ENCODE measurements around the gene ZC3H4. TPM values are rescaled to one million over a fixed set of nuclear protein-coding genes. Genes with fewer than 3 reads are reported as not detected.

ZC3H4 gene
- total and polyA plus RNA-seq, 9 of the 15 experiments (the other 6 are each of a cell fraction or from before 2014, with no cell fraction given), result 2.2 to 75.6 (median 18.3) TPM

GRCh38 chr19:47130589-47131227, 17.1 kb upstream of the ZC3H4 start, which contains the start of gene SAE1 (continued):
- TF ChIP-seq BRF2 (IDR thresholded peaks at IDR 0.05; ENCODE audit: borderline replicate concordance, insufficient read depth, insufficient read length) (no peak), CBX8 (IDR thresholded peaks at IDR 0.05; ENCODE audit: borderline replicate concordance, extremely low read depth, low read depth, low read length, poor library complexity, severe bottlenecking) (no peak), ZBTB26 (CRISPR knock-in tag; IDR thresholded peaks at IDR 0.05) (no peak), DPF2 (IDR thresholded peaks at IDR 0.05) (peak; percentile 50; the same call in 1 of the 2 replicates), BRD9 (IDR thresholded peaks at IDR 0.05; ENCODE audit: low read depth, partially characterized antibody) (no peak), ZNF766 (CRISPR knock-in tag; conservative IDR thresholded peaks at IDR 0.05) (peak; percentile 68; the same call in 1 of the 2 replicates), BHLHE40 (IDR thresholded peaks at IDR 0.05; ENCODE audit: low read length) (peak; percentile 100), HOXB6 (CRISPR knock-in tag; IDR thresholded peaks at IDR 0.05; ENCODE audit: borderline replicate concordance) (no peak), ZMIZ1 (IDR thresholded peaks at IDR 0.05; ENCODE audit: low read depth in 2 of 2, low read length in 2 of 2) (peak in 1 of 2 experiments; percentile 36; a peak in 1 of 4 replicates), NR2F6 (CRISPR knock-in tag; IDR thresholded peaks at IDR 0.05) (no peak), MED1 (CRISPR knock-in tag; IDR thresholded peaks at IDR 0.05; ENCODE audit: borderline replicate concordance) (no peak), POLR3G (IDR thresholded peaks at IDR 0.05; ENCODE audit: extremely low read depth, insufficient read length, insufficient replicate concordance) (no peak), KHSRP (IDR thresholded peaks at IDR 0.05) (no peak), TOE1 (IDR thresholded peaks at IDR 0.05; ENCODE audit: borderline replicate concordance) (peak; percentile 100), TOE1 (CRISPR knock-in tag; IDR thresholded peaks at IDR 0.05; ENCODE audit: borderline replicate concordance, low read depth) (0 out of 2 replicates have a peak, but pooled peaks have one; percentile 75), ZNF431 (CRISPR knock-in tag; IDR thresholded peaks at IDR 0.05) (peak; percentile 74; the same call in 1 of the 2 replicates), KLF13 (tag; IDR thresholded peaks at IDR 0.05; ENCODE audit: borderline replicate concordance, low read depth) (peak; percentile 65; the same call in 1 of the 2 replicates), LEF1 (IDR thresholded peaks at IDR 0.05) (peak; percentile 95), THRAP3 (IDR thresholded peaks at IDR 0.05; ENCODE audit: borderline replicate concordance) (no peak), NFIC (IDR thresholded peaks at IDR 0.05) (no peak), NCOA6 (IDR thresholded peaks at IDR 0.05) (no peak), MEF2A (IDR thresholded peaks at IDR 0.05; ENCODE audit: control insufficient read depth, low read depth, low read length) (no peak), ZNF717 (CRISPR knock-in tag; IDR thresholded peaks at IDR 0.05) (no peak)
